ENCODE data around the gene RAPSN. TPM values are rescaled to one million over a fixed set of nuclear protein-coding genes. Genes with fewer than 3 reads are reported as not detected.

RAPSN gene
- total RNA-seq, 2 experiments from 2014 or later, result 0.30 to 0.65 TPM

- ChIA-PET CTCF (interaction anchor here (0.8 to 4.4 kb wide), 3 partner anchors 13 to 20 kb away, joined by 3 to 24 read pairs (median 11); no protein-coding TSS in a partner anchor), POLR2A (interaction anchor here (1.6 to 3.9 kb wide), 6 partner anchors 9 to 180 kb away, joined by 5 to 23 read pairs (median 12); partner anchors contain the start of genes DDB2, PSMC3 and SLC39A13)
- no peaks in the 10 kb centered on the region for H3K27me3 Mint-ChIP-seq
- DNase-seq, result peak; percentile 72
- H3K27ac Mint-ChIP-seq, result peak overlapping the region; percentile 87
- peaks cover 45% of the 10 kb centered on the region for H3K4me1 Mint-ChIP-seq
- H3K9me3 Mint-ChIP-seq, result no peaks in the 10 kb centered on the region
- peak overlapping the region; percentile 37 for H3K4me3 Mint-ChIP-seq
- no peaks in the 10 kb centered on the region for H3K36me3 Mint-ChIP-seq (ENCODE audit: low read depth)
These were observed 54.4 kb downstream of the RAPSN start for GRCh38 chr11:47394322-47395222.

DNA sequence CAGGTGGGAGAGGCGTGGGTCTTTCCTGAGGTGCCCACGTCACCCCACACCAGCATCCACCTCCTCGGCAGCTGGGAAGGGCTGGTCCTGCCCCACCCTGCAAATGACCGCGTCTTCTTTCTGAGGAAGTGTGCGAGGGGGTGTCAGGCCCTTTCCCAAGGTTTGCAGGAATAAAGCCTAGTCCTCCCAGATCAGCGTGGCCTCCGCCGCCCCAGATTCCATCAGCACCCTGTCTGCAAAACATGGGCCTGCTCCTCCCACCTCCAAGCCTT lies 55.0 kb downstream of the RAPSN start:
- Mint-ChIP-seq H3K4me3 (no peak overlapping the region), H3K27me3 (no peaks in the 10 kb centered on the region), H3K4me1 (peaks cover 49% of the 10 kb centered on the region), H3K9me3 (no peaks in the 10 kb centered on the region), H3K27ac (peak overlapping the region; percentile 87), H3K36me3 (ENCODE audit: low read depth) (no peaks in the 10 kb centered on the region)
- DNase-seq, result no peak
- CTCF ChIA-PET, result interaction anchor here (0.8 to 4.4 kb wide), 3 partner anchors 18 to 22 kb away, joined by 4 to 24 read pairs (median 11); no protein-coding TSS in a partner anchor
- POLR2A ChIA-PET, result interaction anchor here (0.8 to 3.9 kb wide), 8 partner anchors 10 to 377 kb away, joined by 3 to 23 read pairs (median 12); partner anchors contain the start of genes DDB2, PSMC3 and SLC39A13

DNA sequence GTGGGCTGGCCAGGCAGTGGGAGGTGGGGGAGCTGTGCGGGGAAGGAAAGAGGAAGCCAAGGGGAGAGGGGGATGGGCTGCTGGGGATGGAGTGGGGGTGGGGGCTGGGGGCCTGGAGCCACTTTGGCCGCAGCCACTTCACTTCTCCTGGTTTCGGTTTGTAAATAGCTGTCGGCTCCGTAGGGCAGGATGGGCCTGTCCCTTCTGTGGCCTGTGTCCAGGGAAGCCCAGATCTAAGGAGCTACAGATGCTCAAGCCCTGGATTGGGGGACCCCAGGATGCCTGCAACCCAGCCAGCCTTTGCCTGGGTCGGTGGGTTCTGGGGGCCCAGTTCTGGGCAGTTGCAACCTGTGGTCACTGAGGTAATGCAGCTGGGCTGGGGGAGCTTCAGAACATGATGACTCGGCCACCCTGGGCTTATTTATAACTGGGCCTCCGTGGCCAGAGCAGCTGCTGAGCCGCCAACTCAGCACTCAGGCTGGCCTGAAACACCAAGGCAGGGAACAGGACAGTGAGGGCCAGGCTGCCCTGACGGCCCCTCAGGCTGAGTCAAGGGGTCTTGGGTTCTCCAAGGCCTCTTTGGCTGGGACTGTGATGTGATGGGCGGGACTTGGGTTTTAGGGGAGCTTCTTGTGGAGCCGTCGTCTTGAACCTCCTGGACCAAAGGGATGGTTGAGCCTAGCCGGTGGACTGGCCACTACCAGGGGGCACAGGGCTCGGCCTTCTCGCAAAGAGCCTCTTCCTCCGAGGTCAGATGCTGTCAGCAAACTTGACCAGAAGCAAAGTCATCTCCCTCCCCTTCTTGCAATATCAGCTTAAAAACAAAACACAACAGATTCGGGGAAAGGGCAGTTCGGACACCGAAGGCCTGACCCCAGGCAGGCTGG lies 55.5 kb downstream of the RAPSN start:
- ChIA-PET CTCF (interaction anchor here (0.6 to 4.4 kb wide), 5 partner anchors 19 to 179 kb away, joined by 3 to 24 read pairs (median 4); partner anchors contain the start of gene PSMC3), POLR2A (interaction anchor here (0.8 to 3.9 kb wide), 8 partner anchors 10 to 377 kb away, joined by 3 to 23 read pairs (median 12); partner anchors contain the start of genes DDB2, PSMC3 and SLC39A13)
- DNase-seq, result no peak
- H3K9me3 Mint-ChIP-seq, result no peaks in the 10 kb centered on the region
- H3K4me3 Mint-ChIP-seq, result no peak overlapping the region
- H3K36me3 Mint-ChIP-seq (ENCODE audit: low read depth), result no peaks in the 10 kb centered on the region
- peak overlapping the region; percentile 87 for H3K27ac Mint-ChIP-seq
- peaks cover 47% of the 10 kb centered on the region for H3K4me1 Mint-ChIP-seq
- H3K27me3 Mint-ChIP-seq, result no peaks in the 10 kb centered on the region

GRCh38 chr11:47392546-47393162 lies 56.3 kb downstream of the RAPSN start:
- no peak for DNase-seq
- Mint-ChIP-seq H3K9me3 (no peaks in the 10 kb centered on the region), H3K4me1 (peaks cover 47% of the 10 kb centered on the region), H3K4me3 (no peak overlapping the region), H3K27ac (no peak overlapping the region), H3K36me3 (ENCODE audit: low read depth) (no peaks in the 10 kb centered on the region), H3K27me3 (no peaks in the 10 kb centered on the region)
- CTCF ChIA-PET, result interaction anchor here (1.2 to 4.4 kb wide), 5 partner anchors 14 to 34 kb away, joined by 3 to 24 read pairs (median 11); partner anchors contain the start of genes PSMC3 and SPI1
- POLR2A ChIA-PET, result interaction anchor here (1.0 to 3.9 kb wide), 7 partner anchors 8 to 178 kb away, joined by 3 to 23 read pairs (median 12); partner anchors contain the start of genes DDB2, PSMC3 and SLC39A13

DNA sequence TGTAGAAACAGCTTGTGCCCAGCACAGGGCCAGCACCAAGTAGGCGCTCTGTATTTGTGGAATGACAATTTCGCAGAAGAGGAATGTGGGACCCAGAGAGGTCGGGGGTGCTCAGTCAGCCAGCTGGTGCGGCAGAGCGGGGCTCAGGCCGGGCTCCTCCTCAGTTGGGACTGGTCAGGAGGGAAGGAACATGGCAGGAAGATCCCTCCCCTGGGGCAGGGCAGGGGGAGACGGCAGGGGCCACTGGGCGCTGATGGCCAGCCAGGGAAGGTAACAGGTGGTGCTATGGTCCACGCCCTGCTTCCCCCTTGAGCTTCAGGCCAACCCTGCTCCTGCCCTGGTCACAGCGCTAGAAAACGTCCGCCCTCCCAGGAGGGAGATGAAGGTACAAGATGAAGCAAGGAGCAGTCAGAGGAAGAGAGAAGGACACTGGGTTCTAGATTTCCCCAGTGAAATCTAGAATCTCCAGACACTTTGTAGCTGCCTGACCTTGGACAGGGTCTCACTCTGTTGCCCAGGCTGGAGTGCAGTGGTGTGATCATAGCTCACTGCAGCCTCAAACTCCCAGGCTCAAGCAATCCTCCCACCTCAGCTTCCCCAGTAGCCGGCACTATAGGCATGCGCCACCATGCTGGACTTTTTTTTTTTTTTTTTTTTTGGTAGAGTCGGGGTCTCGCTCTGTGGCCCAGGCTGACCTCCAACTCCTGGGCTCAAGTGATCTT lies 57.1 kb downstream of the RAPSN start:
- Mint-ChIP-seq H3K36me3 (ENCODE audit: low read depth) (no peaks in the 10 kb centered on the region), H3K4me1 (peaks cover 47% of the 10 kb centered on the region), H3K27ac (no peak overlapping the region), H3K27me3 (no peaks in the 10 kb centered on the region), H3K4me3 (no peak overlapping the region), H3K9me3 (no peaks in the 10 kb centered on the region)
- ChIA-PET CTCF (interaction anchor here (1.2 to 4.4 kb wide), 4 partner anchors 13 to 35 kb away, joined by 3 to 24 read pairs (median 8); partner anchors contain the start of genes PSMC3 and SPI1), POLR2A (interaction anchor here (1.1 to 3.9 kb wide), 4 partner anchors 9 to 34 kb away, joined by 3 to 20 read pairs (median 7); partner anchors contain the start of genes PSMC3 and SLC39A13)
- DNase-seq, result no peak

- Mint-ChIP-seq H3K9me3 (no peaks in the 10 kb centered on the region), H3K36me3 (ENCODE audit: low read depth) (no peaks in the 10 kb centered on the region), H3K27me3 (no peaks in the 10 kb centered on the region), H3K4me3 (no peak overlapping the region), H3K27ac (no peak overlapping the region), H3K4me1 (peaks cover 47% of the 10 kb centered on the region)
- POLR2A ChIA-PET, result interaction anchor here (1.1 to 3.8 kb wide), 3 partner anchors 10 to 35 kb away, joined by 3 to 11 read pairs (median 3); partner anchors contain the start of genes PSMC3 and SLC39A13
- CTCF ChIA-PET, result interaction anchor here (2.1 to 4.4 kb wide), 3 partner anchors 17 to 21 kb away, joined by 12 to 24 read pairs (median 16); no protein-coding TSS in a partner anchor
- no peak for DNase-seq
These were observed 57.8 kb downstream of the RAPSN start for GRCh38 chr11:47391077-47391583.

- no peak overlapping the region for H3K27ac Mint-ChIP-seq
- CTCF ChIA-PET, result interaction anchor here (2.1 to 2.9 kb wide), 2 partner anchors 16 to 22 kb away, joined by 12 to 16 read pairs; no protein-coding TSS in a partner anchor
- DNase-seq, result no peak
- no peaks in the 10 kb centered on the region for H3K27me3 Mint-ChIP-seq
- H3K4me1 Mint-ChIP-seq, result peaks cover 40% of the 10 kb centered on the region
- no peak overlapping the region for H3K4me3 Mint-ChIP-seq
- POLR2A ChIA-PET, result interaction anchor here (1.1 to 1.4 kb wide), 2 partner anchors 18 to 19 kb away, joined by 3 to 4 read pairs; partner anchors contain the start of gene SLC39A13
- no peaks in the 10 kb centered on the region for H3K36me3 Mint-ChIP-seq (ENCODE audit: low read depth)
- no peaks in the 10 kb centered on the region for H3K9me3 Mint-ChIP-seq
These were observed 58.5 kb downstream of the RAPSN start for GRCh38 chr11:47390422-47390760.

- Mint-ChIP-seq H3K27me3 (no peaks in the 10 kb centered on the region), H3K9me3 (no peaks in the 10 kb centered on the region), H3K4me3 (no peak overlapping the region), H3K4me1 (peaks cover 36% of the 10 kb centered on the region), H3K27ac (peak overlapping the region; percentile 26), H3K36me3 (ENCODE audit: low read depth) (no peaks in the 10 kb centered on the region)
- ChIA-PET POLR2A (interaction anchor here (0.6 to 1.4 kb wide), 4 partner anchors 16 to 37 kb away, joined by 3 to 4 read pairs (median 3); partner anchors contain the start of gene PSMC3), CTCF (interaction anchor here (2.9 kb wide), 1 partner anchor 16 kb away, joined by 16 read pairs; no protein-coding TSS in a partner anchor)
- DNase-seq, result no peak
These were observed 59.1 kb downstream of the RAPSN start for GRCh38 chr11:47389577-47390421.

DNA sequence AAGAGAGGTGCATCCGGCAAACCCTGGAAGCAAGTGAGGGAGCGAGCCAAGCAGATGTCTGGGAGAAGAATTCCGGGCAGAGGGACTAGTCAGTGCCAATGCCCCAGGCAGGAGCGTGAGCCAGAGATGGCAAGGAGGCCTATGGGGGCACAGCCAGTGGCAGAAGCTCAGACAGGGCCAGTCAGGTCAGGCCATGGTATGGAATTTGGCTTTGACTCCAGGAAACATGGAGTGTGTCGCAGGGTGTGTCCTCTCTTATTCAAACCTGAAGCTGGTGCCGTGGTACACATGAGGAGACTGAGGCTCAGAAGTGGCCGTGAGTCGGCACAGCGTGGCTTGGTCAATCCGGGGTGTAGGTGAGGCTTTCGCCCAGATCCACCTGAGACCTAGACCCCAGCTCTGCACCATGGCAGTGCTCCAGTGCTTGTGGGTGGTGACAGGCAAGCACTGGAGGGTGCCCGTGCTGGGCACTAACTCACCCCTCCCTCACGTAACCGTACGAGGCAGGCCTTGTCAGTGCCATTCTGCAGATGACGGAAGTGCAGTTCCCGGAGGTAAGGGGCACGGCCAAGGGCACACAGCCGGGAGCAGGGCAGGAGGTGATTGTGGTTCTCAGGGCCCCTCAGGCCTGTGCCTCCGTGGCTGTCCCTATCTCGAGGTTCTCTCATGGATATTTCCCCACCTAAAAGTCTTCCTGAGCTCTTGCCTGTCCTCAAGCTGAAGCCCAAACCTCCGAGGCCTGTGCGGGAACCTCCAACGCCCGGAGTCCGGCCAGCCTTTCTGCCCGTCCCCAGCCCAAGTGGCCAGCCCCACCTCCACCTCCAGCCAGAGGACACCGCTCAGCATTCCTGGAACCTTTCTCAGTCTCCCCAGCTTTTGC lies 60.0 kb downstream of the RAPSN start:
- Mint-ChIP-seq H3K36me3 (ENCODE audit: low read depth) (no peaks in the 10 kb centered on the region), H3K4me3 (no peak overlapping the region), H3K4me1 (peaks cover 27% of the 10 kb centered on the region), H3K27ac (no peak overlapping the region), H3K27me3 (no peaks in the 10 kb centered on the region), H3K9me3 (no peaks in the 10 kb centered on the region)
- CTCF ChIA-PET, result interaction anchor here (2.9 kb wide), 1 partner anchor 15 kb away, joined by 16 read pairs; no protein-coding TSS in a partner anchor
- POLR2A ChIA-PET, result interaction anchor here (0.6 to 1.4 kb wide), 4 partner anchors 15 to 38 kb away, joined by 3 to 4 read pairs (median 3); partner anchors contain the start of gene PSMC3
- no peak for DNase-seq
